Retina (tissue), 1 donor: Measurements from ENCODE around the gene STK16.

ENCODE experiments used
- DNase-seq: peaks from one replicate; pipeline ENCODE4 v3.0.0-alpha.2; 2016

STK16 gene

GRCh38 chr2:219289537-219290361 lies 44.5 kb downstream of the STK16 start:
- DNase-seq: no peak

DNA sequence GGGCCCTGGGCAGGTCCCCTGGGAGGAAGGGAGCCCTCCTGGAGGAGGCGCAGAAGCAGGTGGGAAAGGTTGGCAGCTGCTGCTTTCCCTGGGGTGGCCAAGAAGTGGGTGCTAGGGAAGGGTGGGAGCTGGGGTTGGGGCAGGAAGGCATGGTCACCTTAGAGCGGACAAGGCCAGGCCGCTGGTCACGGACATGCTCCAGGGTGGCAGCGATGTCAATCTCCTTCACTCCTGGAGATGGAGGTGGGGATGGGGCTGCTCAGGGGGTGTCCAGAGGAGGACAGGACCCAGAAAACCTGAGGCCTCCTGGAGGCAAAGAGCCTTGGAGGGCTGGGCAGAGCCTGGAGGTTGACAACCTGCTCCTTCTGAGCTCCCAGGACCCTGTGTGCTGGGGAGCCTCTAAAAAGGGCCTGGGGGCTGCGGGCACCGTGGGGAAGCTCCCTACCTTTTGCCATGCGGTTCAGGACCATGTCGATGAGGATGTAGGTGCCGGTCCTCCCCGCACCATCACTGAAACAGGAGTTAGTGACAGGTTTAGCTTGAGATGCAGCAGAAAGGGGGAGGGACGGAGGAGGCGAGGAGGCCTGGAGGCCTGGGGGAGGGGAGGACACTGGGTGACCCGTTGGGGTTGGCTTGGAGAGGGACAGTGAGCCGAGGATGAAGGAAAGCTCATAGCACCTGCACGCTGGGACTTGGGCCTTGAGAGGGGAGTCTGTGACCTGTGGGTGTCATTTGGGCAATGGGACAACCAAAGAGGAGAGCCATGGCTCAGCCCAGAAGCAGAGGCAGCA lies 45.3 kb downstream of the STK16 start:
- no peak for DNase-seq

GRCh38 chr2:219291394-219291793 lies 46.1 kb downstream of the STK16 start:
- DNase-seq: no peak

GRCh38 chr2:219291910-219292490 lies 46.7 kb downstream of the STK16 start:
- no peak for DNase-seq

DNA sequence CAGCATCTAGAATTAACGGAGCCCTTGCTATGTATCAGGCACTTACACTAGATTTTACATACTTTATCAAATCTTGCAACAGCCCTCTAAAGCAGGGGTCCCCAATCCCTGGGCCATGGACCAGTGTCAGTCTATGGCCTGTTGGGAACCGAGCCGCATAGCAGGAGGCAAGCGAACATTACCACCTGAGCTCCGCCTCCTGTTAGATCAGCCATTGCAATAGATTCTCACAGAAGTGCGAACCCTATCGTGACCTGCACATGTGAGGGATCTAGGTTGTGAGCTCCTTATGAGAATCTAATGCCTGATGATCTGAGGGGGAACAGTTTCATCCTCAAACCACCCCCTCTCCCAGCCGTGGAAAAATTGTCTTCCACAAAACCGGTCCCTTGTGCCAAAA lies 47.3 kb downstream of the STK16 start:
- DNase-seq: no peak

DNA sequence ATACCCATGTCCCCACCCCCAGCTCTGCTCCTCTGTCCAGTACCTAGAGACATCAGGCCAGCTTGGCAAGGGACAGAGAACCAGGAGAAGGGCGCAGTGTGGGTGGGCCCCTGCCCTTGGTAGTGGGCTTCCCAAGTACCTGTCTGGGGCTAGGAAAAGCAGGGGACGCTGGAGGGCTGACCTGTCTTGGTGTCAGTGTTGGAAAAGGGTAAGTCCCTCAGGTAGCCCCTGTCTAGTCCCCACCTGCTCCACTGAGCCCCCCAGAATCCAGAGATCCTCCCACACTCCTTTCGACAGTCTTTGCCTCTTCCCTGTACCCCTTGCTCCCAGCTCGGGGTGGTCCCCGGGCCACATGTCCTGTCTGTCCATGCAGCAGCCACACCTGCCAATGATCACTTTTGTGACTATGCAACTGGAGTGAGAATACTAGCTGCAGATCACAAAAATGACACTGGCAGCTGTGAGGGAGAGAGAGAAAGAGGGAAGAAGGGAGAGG lies 48.5 kb downstream of the STK16 start:
- no peak for DNase-seq

- peak; percentile 95 for DNase-seq
These were observed 49.4 kb downstream of the STK16 start for GRCh38 chr2:219294356-219295351.

GRCh38 chr2:219296142-219296541 lies 50.9 kb downstream of the STK16 start:
- no peak for DNase-seq

DNA sequence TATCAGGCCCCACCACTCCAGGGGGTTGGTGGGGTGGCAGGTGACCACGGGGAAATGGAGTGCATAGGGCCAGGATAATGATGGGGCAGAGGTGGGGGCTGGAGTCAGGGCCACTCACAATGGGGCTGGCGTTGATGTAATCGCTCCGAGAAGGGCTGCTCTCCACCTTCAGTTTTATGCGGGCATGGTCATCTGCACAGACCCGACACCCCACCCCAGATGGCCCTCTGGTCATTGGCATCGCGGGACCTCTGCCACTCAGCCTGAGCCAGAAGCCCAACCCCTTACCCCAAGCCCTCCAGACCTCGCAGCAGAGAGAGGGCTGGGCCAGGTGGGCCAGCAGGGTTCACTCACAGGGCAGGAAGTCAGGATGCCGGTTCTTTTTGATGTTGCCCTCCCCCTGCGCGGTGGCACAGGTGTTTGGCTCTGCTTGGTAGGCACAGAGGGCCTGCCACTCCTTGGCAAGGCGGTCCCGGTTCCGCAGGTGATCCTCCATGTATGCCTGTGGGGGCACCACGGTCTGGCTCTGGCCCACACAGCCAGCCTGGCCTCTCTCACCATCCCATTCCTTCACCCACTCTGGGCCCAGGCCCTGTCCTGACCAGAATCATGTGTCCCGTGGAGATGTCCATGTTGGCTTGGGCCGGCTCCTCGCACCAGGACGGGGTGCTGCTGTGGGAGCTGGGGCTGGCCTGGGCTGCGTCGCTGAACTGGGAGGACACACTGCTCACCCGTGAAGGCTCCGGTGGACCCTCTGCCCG lies 51.5 kb downstream of the STK16 start:
- no peak for DNase-seq

DNA sequence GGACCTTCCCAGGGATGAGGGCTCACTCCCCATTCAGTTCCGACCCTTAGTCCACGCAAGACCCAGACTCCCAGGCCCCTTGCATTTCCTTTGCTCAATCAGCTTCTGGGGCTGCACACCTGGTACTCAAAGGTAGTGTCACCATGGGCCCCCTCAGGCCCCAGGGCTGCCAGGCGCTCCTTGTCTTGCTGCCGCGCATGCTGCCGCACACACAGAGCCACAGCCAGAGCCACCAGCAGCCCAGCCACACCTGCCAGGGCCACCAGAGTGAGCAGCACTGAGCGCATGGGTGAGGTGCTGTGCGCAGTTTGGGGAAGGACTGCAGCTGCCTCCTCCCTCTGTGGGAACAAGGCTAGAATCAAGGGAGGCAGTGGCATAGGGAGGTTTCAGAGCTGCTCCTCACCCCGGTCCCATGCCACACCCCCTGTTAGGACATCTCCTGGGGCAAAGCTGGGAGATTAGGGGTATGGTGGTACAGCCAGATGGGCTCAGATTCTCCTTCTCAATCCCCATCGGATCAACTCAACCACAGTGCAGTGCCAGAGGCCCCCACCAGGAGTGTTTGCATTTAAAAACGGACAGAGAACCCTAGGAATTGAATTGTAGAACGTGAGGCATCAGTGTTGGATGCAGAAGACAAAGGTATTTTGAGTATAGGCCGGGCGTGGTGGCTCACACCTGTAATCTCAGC lies 52.6 kb downstream of the STK16 start:
- no peak for DNase-seq

GRCh38 chr2:219298759-219299371 lies 53.6 kb downstream of the STK16 start:
- DNase-seq: peak; percentile 92

- no peak for DNase-seq
These were observed 54.1 kb downstream of the STK16 start for GRCh38 chr2:219299372-219299760.
